ENCODE measurements around the gene TACSTD2. TPM values are rescaled to one million over a fixed set of nuclear protein-coding genes. Genes with fewer than 3 reads are reported as not detected.
"Not testable (repeated sequence)": the region's sequence is repeated elsewhere in the genome, so short reads cannot be mapped to it uniquely, and the experiment has no call there.

TACSTD2 gene
- total RNA-seq, 3 donors from 2014 or later (not counting 1 experiment from before 2014, with no cell fraction given), result 0.21 TPM; not detected in 2

- H3K9me3 Mint-ChIP-seq, result peaks cover 0 to 2% of the 10 kb centered on the region in 2 donors
- H3K4me3 ChIP-seq (ENCODE audit: low read length), result no peak overlapping the region
- intact Hi-C loops (cut with micrococcal nuclease), result no loop called here
- no peak for DNase-seq
- peaks cover 6% of the 10 kb centered on the region for H3K9me3 ChIP-seq (ENCODE audit: control insufficient read depth, insufficient read depth, low read length)
- no peak for ATAC-seq
- peaks cover 10% of the 10 kb centered on the region for H3K36me3 Mint-ChIP-seq
- WGBS (ENCODE audit: insufficient coverage), result 83% methylated on average over 1 of the region's 2 CpGs
- no peaks in the 10 kb centered on the region for H3K36me3 ChIP-seq (ENCODE audit: control insufficient read depth, insufficient read depth, low read length)
- H3K27ac ChIP-seq (ENCODE audit: low read length), result no peak overlapping the region
- no peaks in the 10 kb centered on the region for H3K4me1 ChIP-seq (ENCODE audit: control insufficient read depth, insufficient read depth, low read length)
- H3K4me1 Mint-ChIP-seq, result no peaks in the 10 kb centered on the region
- H3K27ac Mint-ChIP-seq, result no peak overlapping the region
- TF ChIP-seq, protein P1, sequence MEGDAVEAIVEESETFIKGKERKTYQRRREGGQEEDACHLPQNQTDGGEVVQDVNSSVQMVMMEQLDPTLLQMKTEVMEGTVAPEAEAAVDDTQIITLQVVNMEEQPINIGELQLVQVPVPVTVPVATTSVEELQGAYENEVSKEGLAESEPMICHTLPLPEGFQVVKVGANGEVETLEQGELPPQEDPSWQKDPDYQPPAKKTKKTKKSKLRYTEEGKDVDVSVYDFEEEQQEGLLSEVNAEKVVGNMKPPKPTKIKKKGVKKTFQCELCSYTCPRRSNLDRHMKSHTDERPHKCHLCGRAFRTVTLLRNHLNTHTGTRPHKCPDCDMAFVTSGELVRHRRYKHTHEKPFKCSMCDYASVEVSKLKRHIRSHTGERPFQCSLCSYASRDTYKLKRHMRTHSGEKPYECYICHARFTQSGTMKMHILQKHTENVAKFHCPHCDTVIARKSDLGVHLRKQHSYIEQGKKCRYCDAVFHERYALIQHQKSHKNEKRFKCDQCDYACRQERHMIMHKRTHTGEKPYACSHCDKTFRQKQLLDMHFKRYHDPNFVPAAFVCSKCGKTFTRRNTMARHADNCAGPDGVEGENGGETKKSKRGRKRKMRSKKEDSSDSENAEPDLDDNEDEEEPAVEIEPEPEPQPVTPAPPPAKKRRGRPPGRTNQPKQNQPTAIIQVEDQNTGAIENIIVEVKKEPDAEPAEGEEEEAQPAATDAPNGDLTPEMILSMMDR (IDR thresholded peaks at IDR 0.05), result no peak
- peaks cover 19 to 44% of the 10 kb centered on the region in 2 donors for H3K27me3 Mint-ChIP-seq (ENCODE audit: low read depth in 2 of 2)
- no peaks in the 10 kb centered on the region for H3K27me3 ChIP-seq (ENCODE audit: control insufficient read depth, insufficient read depth, low read length)
- H3K4me3 Mint-ChIP-seq, result no peak overlapping the region
These were observed 31.9 kb upstream of the TACSTD2 start for GRCh38 chr1:58608945-58609344.

GRCh38 chr1:58608297-58608696 is 31.2 kb upstream of the TACSTD2 start:
- ATAC-seq, result no peak
- Mint-ChIP-seq H3K4me1 (no peaks in the 10 kb centered on the region), H3K9me3 (peaks cover 0 to 2% of the 10 kb centered on the region in 2 donors), H3K4me3 (no peak overlapping the region), H3K27me3 (ENCODE audit: low read depth in 2 of 2) (peaks cover 19 to 50% of the 10 kb centered on the region in 2 donors), H3K36me3 (peaks cover 10% of the 10 kb centered on the region), H3K27ac (no peak overlapping the region)
- no peaks in the 10 kb centered on the region for H3K27me3 ChIP-seq (ENCODE audit: control insufficient read depth, insufficient read depth, low read length)
- H3K36me3 ChIP-seq (ENCODE audit: control insufficient read depth, insufficient read depth, low read length), result no peaks in the 10 kb centered on the region
- H3K27ac ChIP-seq (ENCODE audit: low read length), result no peak overlapping the region
- H3K9me3 ChIP-seq (ENCODE audit: control insufficient read depth, insufficient read depth, low read length), result peaks cover 6% of the 10 kb centered on the region
- TF ChIP-seq, protein P1 (IDR thresholded peaks at IDR 0.05), result no peak
- intact Hi-C loops (cut with micrococcal nuclease), result no loop called here
- no peaks in the 10 kb centered on the region for H3K4me1 ChIP-seq (ENCODE audit: control insufficient read depth, insufficient read depth, low read length)
- H3K4me3 ChIP-seq (ENCODE audit: low read length), result no peak overlapping the region
- DNase-seq, result no peak

GRCh38 chr1:58607391-58607790 is 30.3 kb upstream of the TACSTD2 start:
- WGBS (ENCODE audit: insufficient coverage), result 96% methylated on average over 3 of the region's 3 CpGs
- intact Hi-C loops (cut with micrococcal nuclease), result no loop called here
- Mint-ChIP-seq H3K27me3 (ENCODE audit: low read depth in 2 of 2) (peaks cover 25 to 50% of the 10 kb centered on the region in 2 donors), H3K27ac (no peak overlapping the region), H3K4me1 (no peaks in the 10 kb centered on the region), H3K4me3 (no peak overlapping the region), H3K9me3 (peaks cover 2 to 3% of the 10 kb centered on the region in 2 donors), H3K36me3 (peaks cover 10% of the 10 kb centered on the region)
- H3K27me3 ChIP-seq (ENCODE audit: control insufficient read depth, insufficient read depth, low read length), result no peaks in the 10 kb centered on the region
- no peaks in the 10 kb centered on the region for H3K4me1 ChIP-seq (ENCODE audit: control insufficient read depth, insufficient read depth, low read length)
- TF ChIP-seq, protein P1 (IDR thresholded peaks at IDR 0.05), result no peak
- ATAC-seq (no peak), DNase-seq (no peak)
- H3K4me3 ChIP-seq (ENCODE audit: low read length), result no peak overlapping the region
- H3K9me3 ChIP-seq (ENCODE audit: control insufficient read depth, insufficient read depth, low read length), result peaks cover 6% of the 10 kb centered on the region
- no peak overlapping the region for H3K27ac ChIP-seq (ENCODE audit: low read length)
- no peaks in the 10 kb centered on the region for H3K36me3 ChIP-seq (ENCODE audit: control insufficient read depth, insufficient read depth, low read length)

GRCh38 chr1:58601921-58602320 is 24.9 kb upstream of the TACSTD2 start:
- H3K27me3 ChIP-seq (ENCODE audit: control insufficient read depth, insufficient read depth, low read length); H3K36me3 Mint-ChIP-seq; H3K27ac ChIP-seq (ENCODE audit: low read length); H3K27ac Mint-ChIP-seq; H3K4me3 Mint-ChIP-seq; H3K4me1 ChIP-seq (ENCODE audit: control insufficient read depth, insufficient read depth, low read length); ATAC-seq; intact Hi-C loops (cut with micrococcal nuclease); DNase-seq; H3K9me3 Mint-ChIP-seq; H3K4me3 ChIP-seq (ENCODE audit: low read length); H3K36me3 ChIP-seq (ENCODE audit: control insufficient read depth, insufficient read depth, low read length); H3K9me3 ChIP-seq (ENCODE audit: control insufficient read depth, insufficient read depth, low read length): not testable (repeated sequence)
- Mint-ChIP-seq H3K4me1 (peaks cover 0 to 11% of the 10 kb centered on the region in 2 donors), H3K27me3 (ENCODE audit: low read depth in 2 of 2) (peaks cover 30 to 68% of the 10 kb centered on the region in 2 donors)
- WGBS (ENCODE audit: insufficient coverage), result 86% methylated on average over 1 of the region's 1 CpG

Data from natural killer cell (primary cell).